NCI-H187 treated with DMSO at 0.1 percent for 48 hours (cell line): ENCODE results near the gene NTNG1.
"Not testable (repeated sequence)": the region's sequence is repeated elsewhere in the genome, so short reads cannot be mapped to it uniquely, and the experiment has no call there.

Experiments used
- DNase-seq: peaks from one replicate; lab custom pipeline; 2025; lab: John Stamatoyannopoulos, UW

The NTNG1 gene

GRCh38 chr1:107200631-107201030, 59.8 kb downstream of the NTNG1 start:
- no peak for DNase-seq

- no peak for DNase-seq
Observed at GRCh38 chr1:107202007-107202406, 61.2 kb downstream of the NTNG1 start.

- DNase-seq, result no peak
Observed at GRCh38 chr1:107213225-107213624, 72.4 kb downstream of the NTNG1 start.

- no peak for DNase-seq
Observed at GRCh38 chr1:107220036-107220435, 79.2 kb downstream of the NTNG1 start.

GRCh38 chr1:107225706-107226105, 84.9 kb downstream of the NTNG1 start:
- DNase-seq, result no peak

- no peak for DNase-seq
Observed at GRCh38 chr1:107228704-107229371, 88.0 kb downstream of the NTNG1 start.

GRCh38 chr1:107229711-107230110, 88.9 kb downstream of the NTNG1 start:
- no peak for DNase-seq

GRCh38 chr1:107230121-107230520, 89.3 kb downstream of the NTNG1 start:
- DNase-seq, result no peak

- no peak for DNase-seq
Observed at GRCh38 chr1:107231291-107231690, 90.5 kb downstream of the NTNG1 start.

- DNase-seq, result no peak
Observed at GRCh38 chr1:107232426-107232825, 91.6 kb downstream of the NTNG1 start.

GRCh38 chr1:107236760-107237159, 95.9 kb downstream of the NTNG1 start:
- not testable (repeated sequence) for DNase-seq

GRCh38 chr1:107243461-107243860, 102.6 kb downstream of the NTNG1 start:
- DNase-seq, result no peak

GRCh38 chr1:107244709-107245500, 104.1 kb downstream of the NTNG1 start:
- no peak for DNase-seq

GRCh38 chr1:107246775-107247345, 106.0 kb downstream of the NTNG1 start:
- DNase-seq, result no peak

GRCh38 chr1:107247679-107248078, 106.8 kb downstream of the NTNG1 start:
- no peak for DNase-seq

- no peak for DNase-seq
Observed at GRCh38 chr1:107250169-107250568, 109.3 kb downstream of the NTNG1 start.

GRCh38 chr1:107251083-107251482, 110.2 kb downstream of the NTNG1 start:
- no peak for DNase-seq

- DNase-seq, result no peak
Observed at GRCh38 chr1:107251839-107252238, 111.0 kb downstream of the NTNG1 start.

GRCh38 chr1:107252271-107252670, 111.4 kb downstream of the NTNG1 start:
- no peak for DNase-seq

GRCh38 chr1:107254306-107254705, 113.5 kb downstream of the NTNG1 start:
- no peak for DNase-seq

GRCh38 chr1:107255469-107255868, 114.6 kb downstream of the NTNG1 start:
- DNase-seq, result no peak

- no peak for DNase-seq
Observed at GRCh38 chr1:107262467-107263286, 121.8 kb downstream of the NTNG1 start.
